Spleen (tissue), 11 donors: ENCODE data around the gene PLAAT3. TPM values are rescaled to one million over a fixed set of nuclear protein-coding genes. Genes with fewer than 3 reads are reported as not detected.
A peak's percentile ranks its signal among the peaks of the same experiment; 100 is the strongest.
"Not testable (repeated sequence)": the region's sequence is repeated elsewhere in the genome, so short reads cannot be mapped to it uniquely, and the experiment has no call there.

Experiments used
- DNase-seq: peaks from one replicate; pipeline ENCODE4 v3.0.0-alpha.2; 2020
- H3K27ac ChIP-seq, 8 donors: fragments of 200-600 bp; sonication (generic) in 7 of 8; 1 replicate in 4 of 8; 2 replicates in 4 of 8; pipeline versions ENCODE4 v1.5.0 to v1.8.0; 2016 to 2021; ENCODE audit warnings: inconsistent platforms in 4 of 8, mild to moderate bottlenecking in 4 of 8, moderate library complexity in 1 of 8
- H3K27me3 ChIP-seq, 7 donors: fragments of 200-600 bp; sonication (generic) in 6 of 7; replicated peaks in 1 of 7; 1 replicate in 4 of 7; 2 replicates in 3 of 7; pipeline versions ENCODE4 v1.5.0 to v1.8.0; 2016 to 2021; ENCODE audit warnings: inconsistent platforms in 3 of 7, mild to moderate bottlenecking in 1 of 7
- H3K36me3 ChIP-seq, 6 donors: fragments of 200-600 bp; sonication (generic) in 5 of 6; 1 replicate in 4 of 6; 2 replicates in 2 of 6; pipeline versions ENCODE4 v1.5.0 to v1.8.0; 2016 to 2021; ENCODE audit warnings: inconsistent platforms in 2 of 6
- H3K4me1 ChIP-seq, 6 donors: fragments of 200-600 bp; sonication (generic) in 5 of 6; 1 replicate in 3 of 6; 2 replicates in 3 of 6; pipeline versions ENCODE4 v1.5.0 to v1.8.0; 2016 to 2021; ENCODE audit warnings: inconsistent platforms in 3 of 6
- H3K4me3 ChIP-seq, 8 donors: fragments of 200-600 bp; sonication (generic) in 7 of 8; 1 replicate in 4 of 8; 2 replicates in 4 of 8; pipeline versions ENCODE4 v1.5.0 to v1.8.0; 2016 to 2021; ENCODE audit warnings: inconsistent platforms in 4 of 8, mild to moderate bottlenecking in 4 of 8, moderate library complexity in 2 of 8
- H3K9me3 ChIP-seq, 8 donors: fragments of 200-600 bp; sonication (generic) in 7 of 8; 1 replicate in 4 of 8; 2 replicates in 4 of 8; pipeline versions ENCODE4 v1.5.0 to v1.8.0; 2016 to 2021; ENCODE audit warnings: inconsistent platforms in 4 of 8
- CTCF ChIP-seq, 11 experiments: fragments of 200-600 bp in 7 of 11; fragments of 450-650 bp in 4 of 11; sonication (generic) in 4 of 11; IDR thresholded peaks in 8 of 11; conservative IDR thresholded peaks in 3 of 11; 1 replicate in 7 of 11; 2 replicates in 4 of 11; pipeline versions ENCODE4 v1.4.0 to v1.8.0; 2016 to 2021; ENCODE audit warnings: antibody characterized with exemption in 11 of 11, inconsistent platforms in 4 of 11, mild to moderate bottlenecking in 1 of 11
- POLR2A ChIP-seq, 3 donors: fragments of 450-650 bp; IDR thresholded peaks; one replicate each; pipeline ENCODE4 v1.5.1; 2017; ENCODE audit warnings: antibody characterized with exemption in 3 of 3, mild to moderate bottlenecking in 1 of 3
- POLR2AphosphoS5 ChIP-seq, 3 donors: sonication (generic); formaldehyde crosslinking; IDR thresholded peaks; one replicate each; pipeline ENCODE4 v1.5.1; 2017; ENCODE audit warnings: antibody characterized with exemption in 3 of 3
- WGBS, 5 donors: extraction: QIAGEN DNeasy Blood & Tissue Kit in 3 of 5; methylation state at CpG; one replicate each; pipeline versions ENCODE4 v1.1.5 to v1.1.7; 2013 to 2018; 5-methylcytosine and 5-hydroxymethylcytosine counted together
- intact Hi-C: fragments of 100-400 bp; cut with DNase I; formaldehyde crosslinking; loops from one replicate; pipeline ENCODE4 v1.15.0; 2023; ENCODE audit warnings: low total_unique reads
- polyA plus RNA-seq, 3 donors: library from polyadenylated mRNA; stranded (reverse); fragments of 200-250 nt; gene quantifications; one replicate each; pipeline ENCODE4 v1.2.1, GENCODE V29; 2013
- total RNA-seq, 7 donors: library from RNA; depleted of rRNA in 3 of 7; stranded (reverse); fragments of >200 nt in 3 of 7; fragmentation: NEBNext Ultra II Directional in 4 of 7; extraction: Animal tissue kit (Norgen Biotek cat#: 25700) in 4 of 7; gene quantifications; one replicate each; pipeline versions ENCODE4 v1.1.0 to v1.2.1, GENCODE V29; 2016 to 2021
- donor health status: healthy with polysubstance abuse.
- donor health status: DM: no; HTN: no; CAD: no; lungs with moderate emphysema.
- donor health status: DM: no; HTN: no; CAD: no.
- donor health status: Bipolar disorder and iron deficiency.
- donor health status: healthy.
- donor health status: DM: no; HTN: no; CAD: no.
- donor health status: DM: yes; HTN: yes; CAD: no.

PLAAT3 gene
- total and polyA plus RNA-seq, 10 donors: 14.5 to 35.1 (median 24.7) TPM

GRCh38 chr11:63609971-63610580 lies 4.2 kb downstream of the PLAAT3 start:
- peak overlapping the region in 3 of 8 donors; percentile 1 to 30 (median 30) for H3K27ac ChIP-seq
- WGBS, 5 donors: 85 to 97% (median 91%) methylated on average over 13 to 14 of the region's 14 CpGs
- no peak for DNase-seq
- no peaks in the 10 kb centered on the region for H3K9me3 ChIP-seq
- H3K4me1 ChIP-seq: peaks cover 14 to 58% (median 48%) of the 10 kb centered on the region in 6 donors
- H3K27me3 ChIP-seq: peaks cover 0 to 19% (median 0%) of the 10 kb centered on the region in 7 donors
- TF ChIP-seq POLR2AphosphoS5 (IDR thresholded peaks at IDR 0.05): no peak
- TF ChIP-seq CTCF (IDR thresholded peaks at IDR 0.05 in 8 of 11, conservative IDR thresholded peaks at IDR 0.05 in 3 of 11): no peak
- TF ChIP-seq POLR2A (IDR thresholded peaks at IDR 0.05): no peak
- intact Hi-C loops: no loop called here
- no peak overlapping the region for H3K4me3 ChIP-seq
- peaks cover 0 to 2% (median 0%) of the 10 kb centered on the region in 6 donors for H3K36me3 ChIP-seq

GRCh38 chr11:63609536-63609935 lies 4.7 kb downstream of the PLAAT3 start:
- Histone ChIP-seq H3K4me1 (peaks cover 14 to 56% (median 46%) of the 10 kb centered on the region in 6 donors), H3K9me3 (no peaks in the 10 kb centered on the region), H3K27ac (peak overlapping the region in 2 of 8 donors; percentile 10 to 30), H3K27me3 (peaks cover 0 to 17% (median 0%) of the 10 kb centered on the region in 7 donors), H3K36me3 (peaks cover 0 to 4% (median 0%) of the 10 kb centered on the region in 6 donors), H3K4me3 (no peak overlapping the region)
- no peak for TF ChIP-seq POLR2A (IDR thresholded peaks at IDR 0.05)
- TF ChIP-seq POLR2AphosphoS5 (IDR thresholded peaks at IDR 0.05): no peak
- TF ChIP-seq CTCF (IDR thresholded peaks at IDR 0.05 in 8 of 11, conservative IDR thresholded peaks at IDR 0.05 in 3 of 11): no peak
- WGBS, 5 donors: 68 to 90% (median 87%) methylated on average over 4 of the region's 4 CpGs
- intact Hi-C loops: no loop called here
- no peak for DNase-seq

GRCh38 chr11:63608353-63609345 lies 5.6 kb downstream of the PLAAT3 start:
- Histone ChIP-seq H3K27ac (peak overlapping the region in 2 of 8 donors; percentile 10 to 30), H3K4me1 (peaks cover 14 to 48% (median 38%) of the 10 kb centered on the region in 6 donors), H3K36me3 (peaks cover 0 to 4% (median 0%) of the 10 kb centered on the region in 6 donors), H3K27me3 (peaks cover 0 to 8% (median 0%) of the 10 kb centered on the region in 7 donors), H3K9me3 (no peaks in the 10 kb centered on the region), H3K4me3 (no peak overlapping the region)
- 76 to 84% (median 79%) methylated on average over 11 of the region's 11 CpGs for WGBS, 5 donors
- no peak for TF ChIP-seq POLR2AphosphoS5 (IDR thresholded peaks at IDR 0.05)
- no peak for TF ChIP-seq POLR2A (IDR thresholded peaks at IDR 0.05)
- intact Hi-C loops: no loop called here
- no peak for DNase-seq

- DNase-seq: no peak
- intact Hi-C loops: no loop called here
- TF ChIP-seq CTCF (IDR thresholded peaks at IDR 0.05 in 8 of 11, conservative IDR thresholded peaks at IDR 0.05 in 3 of 11) (no peak), POLR2A (IDR thresholded peaks at IDR 0.05) (no peak), POLR2AphosphoS5 (IDR thresholded peaks at IDR 0.05) (no peak)
- H3K27me3 ChIP-seq: no peaks in the 10 kb centered on the region
- H3K4me1 ChIP-seq: peaks cover 0 to 6% (median 0%) of the 10 kb centered on the region in 6 donors
- H3K4me3 ChIP-seq: no peak overlapping the region
- no peak overlapping the region for H3K27ac ChIP-seq
- 65 to 75% (median 69%) methylated on average over 3 of the region's 3 CpGs for WGBS, 5 donors
- H3K36me3 ChIP-seq: peaks cover 0 to 4% (median 0%) of the 10 kb centered on the region in 6 donors
- H3K9me3 ChIP-seq: no peaks in the 10 kb centered on the region
Observed at GRCh38 chr11:63603180-63603518, 11.1 kb downstream of the PLAAT3 start.

- H3K27me3 ChIP-seq, H3K27ac ChIP-seq, DNase-seq, intact Hi-C loops, H3K36me3 ChIP-seq, H3K4me1 ChIP-seq, H3K9me3 ChIP-seq, H3K4me3 ChIP-seq: not testable (repeated sequence)
- 90 to 91% (median 90%) methylated on average over 11 of the region's 11 CpGs for WGBS, 5 donors
Observed at GRCh38 chr11:63602290-63603179, 11.7 kb downstream of the PLAAT3 start.
